T-cell (primary cell): ENCODE measurements around the gene CLP1. TPM values are rescaled to one million over a fixed set of nuclear protein-coding genes. Genes with fewer than 3 reads are reported as not detected.

ENCODE experiments used
- ATAC-seq, 4 experiments: fragments of 200-7000 bp in 3 of 4; fragments of 150-1000 bp in 1 of 4; cut with Tn5 transposase; replicated peaks in 1 of 4; 1 replicate in 3 of 4; 2 replicates in 1 of 4; pipeline ENCODE4 v1.10.0; 2021; ENCODE audit warnings: moderate library complexity in 3 of 4, mild to moderate bottlenecking in 2 of 4, moderate number of reproducible peaks in 1 of 4
- CTCF ChIA-PET, 2 donors: fragments of 300-600 bp; sonication (Branson Sonifier 250); formaldehyde crosslinking; loops; one replicate each; lab custom pipeline; 2022; ENCODE audit warnings: antibody characterized with exemption in 2 of 2; lab: Charles Lee
- POLR2A ChIA-PET, 2 donors: fragments of 300-600 bp; sonication (Branson Sonifier 250); formaldehyde crosslinking; loops; one replicate each; lab custom pipeline; 2022; ENCODE audit warnings: antibody characterized with exemption in 2 of 2; lab: Charles Lee
- DNase-seq, 35 experiments: peaks; one replicate each; pipeline versions ENCODE4 v3.0.0 to v3.0.0-alpha.2; 2013 to 2023
- H3K27ac ChIP-seq: one replicate; pipeline ENCODE4 v1.5.1; 2013; ENCODE audit warnings: low read length
- H3K27me3 ChIP-seq, 2 experiments: replicated peaks in 1 of 2; 1 replicate in 1 of 2; 2 replicates in 1 of 2; pipeline versions ENCODE4 v1.6.1 to v1.7.0; 2013; ENCODE audit warnings: low read length in 1 of 2, mixed read lengths in 1 of 2; ENCODE audit not compliant: control insufficient read depth in 2 of 2, insufficient read depth in 2 of 2; ENCODE audit errors: extremely low read depth in 1 of 2
- H3K36me3 ChIP-seq, 2 donors: 1 replicate in 1 of 2; 2 replicates in 1 of 2; pipeline versions ENCODE4 v1.6.1 to v1.7.0; 2013; ENCODE audit warnings: low read length in 1 of 2; ENCODE audit not compliant: control insufficient read depth in 2 of 2, insufficient read depth in 1 of 2; ENCODE audit errors: extremely low read depth in 1 of 2
- H3K4me1 ChIP-seq, 2 experiments: 1 replicate in 1 of 2; 2 replicates in 1 of 2; pipeline versions ENCODE4 v1.6.1 to v1.7.0; 2013; ENCODE audit warnings: low read length in 2 of 2, mixed read lengths in 1 of 2; ENCODE audit not compliant: insufficient read depth in 2 of 2, control insufficient read depth in 1 of 2; ENCODE audit errors: extremely low read depth in 1 of 2
- H3K4me3 ChIP-seq, 2 donors: 1 replicate in 1 of 2; 2 replicates in 1 of 2; pipeline versions ENCODE4 v1.5.1 to v1.7.0; 2013; ENCODE audit warnings: mild to moderate bottlenecking in 2 of 2, low read length in 1 of 2, moderate library complexity in 1 of 2; ENCODE audit not compliant: control insufficient read depth in 1 of 2; ENCODE audit errors: extremely low read depth in 1 of 2
- H3K9me3 ChIP-seq: 2 replicates; pipeline ENCODE4 v1.7.0; 2013
- H3K27ac Mint-ChIP-seq, 2 donors: one replicate each; pipeline ENCODE4 v1.8.0; 2020 to 2021; ENCODE audit warnings: mild to moderate bottlenecking in 2 of 2, mixed read lengths in 2 of 2
- H3K27me3 Mint-ChIP-seq, 2 donors: one replicate each; pipeline ENCODE4 v1.8.0; 2021 to 2022; ENCODE audit warnings: mixed read lengths in 2 of 2
- H3K36me3 Mint-ChIP-seq: one replicate; pipeline ENCODE4 v1.8.0; 2021; ENCODE audit warnings: mixed read lengths
- H3K4me1 Mint-ChIP-seq, 3 donors: one replicate each; pipeline ENCODE4 v1.8.0; 2020 to 2022; ENCODE audit warnings: mixed read lengths in 3 of 3, mild to moderate bottlenecking in 1 of 3
- H3K4me3 Mint-ChIP-seq, 3 donors: one replicate each; pipeline ENCODE4 v1.8.0; 2020 to 2022; ENCODE audit warnings: mild to moderate bottlenecking in 3 of 3, mixed read lengths in 3 of 3, moderate library complexity in 3 of 3
- H3K9me3 Mint-ChIP-seq, 3 donors: one replicate each; pipeline ENCODE4 v1.8.0; 2020 to 2022; ENCODE audit warnings: mixed read lengths in 3 of 3
- WGBS: methylation state at CpG from one replicate; pipeline ENCODE4 v1.1.5; 2013; ENCODE audit warnings: missing lambda C conversion rate; ENCODE audit not compliant: insufficient coverage; 5-methylcytosine and 5-hydroxymethylcytosine counted together
- total RNA-seq, 35 experiments: library from RNA in 6 of 35; stranded (reverse) in 6 of 35; fragments of 120-200 nt in 1 of 35; gene quantifications; one replicate each; pipeline versions ENCODE4 v1.2.1 to v1.2.4 and lab custom pipeline; 2013 to 2026

The CLP1 gene
- total RNA-seq, 5 donors from 2014 or later (not counting 1 experiment from before 2014, with no cell fraction given): 14.3 to 16.0 (median 14.5) TPM

GRCh38 chr11:57644748-57645688 lies 12.5 kb upstream of the CLP1 start:
- no peaks in the 10 kb centered on the region for H3K36me3 ChIP-seq
- Mint-ChIP-seq H3K36me3 (no peaks in the 10 kb centered on the region), H3K4me3 (no peak overlapping the region), H3K27me3 (peaks cover 32 to 57% of the 10 kb centered on the region in 2 donors), H3K4me1 (peaks cover 35 to 45% (median 38%) of the 10 kb centered on the region in 3 donors), H3K27ac (no peak overlapping the region), H3K9me3 (no peaks in the 10 kb centered on the region)
- ATAC-seq (peak; percentile 67 to 77 (median 67)), DNase-seq (peak; percentile 67 to 90 (median 82))
- H3K4me3 ChIP-seq: no peak overlapping the region
- peaks cover 9 to 56% of the 10 kb centered on the region in 2 experiments for H3K27me3 ChIP-seq
- H3K4me1 ChIP-seq: peaks cover 29 to 40% of the 10 kb centered on the region in 2 experiments
- H3K27ac ChIP-seq: no peak overlapping the region
- CTCF ChIA-PET: interaction anchor here (0.6 to 2.4 kb wide), 42 partner anchors 8 to 1926 kb away, joined by 3 to 25 read pairs (median 5); partner anchors contain the start of genes UBE2L6 (in 2 of the 2), CLP1 (in 1 of the 2), RTN4RL2 (in 1 of the 2) and SLC43A1 (in 1 of the 2)
- no peaks in the 10 kb centered on the region for H3K9me3 ChIP-seq
- POLR2A ChIA-PET: interaction anchor here in 1 of 2 donors (0.7 to 0.8 kb wide), 2 partner anchors 9 to 14 kb away, joined by 3 to 4 read pairs; no protein-coding TSS in a partner anchor
- WGBS: 45% methylated on average over 5 of the region's 17 CpGs

- Histone ChIP-seq H3K27ac (no peak overlapping the region), H3K36me3 (no peaks in the 10 kb centered on the region), H3K4me1 (peaks cover 28 to 43% of the 10 kb centered on the region in 2 experiments), H3K9me3 (no peaks in the 10 kb centered on the region), H3K4me3 (no peak overlapping the region), H3K27me3 (peaks cover 9 to 55% of the 10 kb centered on the region in 2 experiments)
- DNase-seq (no peak), ATAC-seq (no peak)
- H3K27me3 Mint-ChIP-seq: peaks cover 32 to 58% of the 10 kb centered on the region in 2 donors
- peaks cover 39 to 50% (median 45%) of the 10 kb centered on the region in 3 donors for H3K4me1 Mint-ChIP-seq
- WGBS: 55% methylated on average over 2 of the region's 5 CpGs
- H3K36me3 Mint-ChIP-seq: no peaks in the 10 kb centered on the region
- ChIA-PET POLR2A (no interaction called here), CTCF (interaction anchor here in 1 of 2 donors (0.6 to 2.3 kb wide), 2 partner anchors 77 to 80 kb away, joined by 6 to 25 read pairs; partner anchors contain the start of gene UBE2L6)
- H3K9me3 Mint-ChIP-seq: no peaks in the 10 kb centered on the region
- H3K4me3 Mint-ChIP-seq: no peak overlapping the region
- peak overlapping the region in 1 of 2 donors; percentile 46 for H3K27ac Mint-ChIP-seq
These were observed 11.9 kb upstream of the CLP1 start for GRCh38 chr11:57645689-57646085.

GRCh38 chr11:57646194-57646798 lies 11.3 kb upstream of the CLP1 start:
- Histone ChIP-seq H3K4me1 (peaks cover 28 to 43% of the 10 kb centered on the region in 2 experiments), H3K27ac (no peak overlapping the region), H3K4me3 (no peak overlapping the region), H3K9me3 (no peaks in the 10 kb centered on the region), H3K36me3 (no peaks in the 10 kb centered on the region), H3K27me3 (peaks cover 9 to 55% of the 10 kb centered on the region in 2 experiments)
- Mint-ChIP-seq H3K27ac (no peak overlapping the region), H3K9me3 (no peaks in the 10 kb centered on the region), H3K4me1 (peaks cover 39 to 55% (median 47%) of the 10 kb centered on the region in 3 donors), H3K27me3 (peaks cover 32 to 58% of the 10 kb centered on the region in 2 donors), H3K4me3 (peak overlapping the region in 1 of 3 donors; percentile 66), H3K36me3 (no peaks in the 10 kb centered on the region)
- no peak for DNase-seq
- ChIA-PET POLR2A (no interaction called here), CTCF (interaction anchor here in 1 of 2 donors (0.6 kb wide), 1 partner anchor 80 kb away, joined by 6 read pairs; no protein-coding TSS in a partner anchor)
- 42% methylated on average over 7 of the region's 10 CpGs for WGBS
- ATAC-seq: no peak

DNA sequence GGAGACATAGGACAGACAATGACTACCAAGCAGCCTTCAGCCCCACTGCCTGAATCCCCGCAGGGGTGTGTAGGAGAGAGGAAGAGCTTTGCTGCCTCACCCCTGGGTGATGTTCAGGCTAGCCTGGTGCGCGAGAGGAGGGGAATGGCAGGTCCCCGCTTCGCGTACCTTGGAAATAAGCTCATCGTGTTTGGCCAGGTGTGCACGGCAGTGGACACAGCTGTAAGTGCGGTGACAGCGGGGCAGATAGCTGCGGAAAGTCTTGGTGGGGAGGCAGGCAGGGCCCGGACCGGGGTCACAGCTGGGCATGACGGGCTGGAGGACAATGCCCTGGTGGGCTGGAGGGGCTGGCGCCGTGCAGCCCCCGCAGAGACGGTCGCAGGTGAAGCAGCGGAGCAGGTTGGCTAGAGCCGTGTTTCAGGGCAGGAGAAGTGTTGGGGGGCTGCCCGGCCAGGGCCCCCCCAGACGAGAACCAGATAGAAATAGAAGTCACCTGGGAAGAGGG lies 10.7 kb upstream of the CLP1 start:
- H3K4me1 Mint-ChIP-seq: peaks cover 39 to 55% (median 47%) of the 10 kb centered on the region in 3 donors
- Histone ChIP-seq H3K27ac (no peak overlapping the region), H3K9me3 (no peaks in the 10 kb centered on the region), H3K4me3 (no peak overlapping the region), H3K27me3 (peaks cover 9 to 55% of the 10 kb centered on the region in 2 experiments), H3K4me1 (peaks cover 28 to 43% of the 10 kb centered on the region in 2 experiments), H3K36me3 (no peaks in the 10 kb centered on the region)
- H3K36me3 Mint-ChIP-seq: no peaks in the 10 kb centered on the region
- WGBS: 36% methylated on average over 17 of the region's 23 CpGs
- peak overlapping the region in 1 of 3 donors; percentile 66 for H3K4me3 Mint-ChIP-seq
- no peak for ATAC-seq
- POLR2A ChIA-PET: no interaction called here
- peak in 1 of 35 experiments; percentile 19 for DNase-seq
- H3K9me3 Mint-ChIP-seq: no peaks in the 10 kb centered on the region
- H3K27ac Mint-ChIP-seq: no peak overlapping the region
- CTCF ChIA-PET: interaction anchor here (0.5 to 0.9 kb wide), 3 partner anchors 15 to 1903 kb away, joined by 4 to 6 read pairs (median 5); partner anchors contain the start of gene CTNND1 (in 1 of the 2)
- H3K27me3 Mint-ChIP-seq: peaks cover 32 to 58% of the 10 kb centered on the region in 2 donors

DNA sequence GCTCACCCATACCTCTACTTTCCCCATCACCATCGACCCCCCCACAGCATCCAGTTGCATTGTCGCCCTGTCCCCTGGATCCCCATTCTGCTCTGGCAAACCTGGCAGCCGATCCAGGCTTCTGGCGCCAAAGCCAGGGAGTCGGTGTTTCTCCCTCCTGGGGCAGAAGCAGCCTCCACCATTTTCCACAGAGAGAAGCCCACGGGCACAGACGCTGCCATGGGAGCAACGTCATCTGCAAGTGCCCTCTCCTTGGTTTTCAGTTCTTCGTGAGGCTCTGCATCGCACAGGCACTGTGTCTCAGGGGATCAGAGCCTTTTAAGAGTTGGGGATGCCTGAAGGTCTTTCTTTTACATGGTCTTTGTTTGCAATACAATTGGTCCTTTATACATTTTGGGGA lies 10.2 kb upstream of the CLP1 start:
- Histone ChIP-seq H3K4me3 (no peak overlapping the region), H3K27ac (no peak overlapping the region), H3K36me3 (no peaks in the 10 kb centered on the region), H3K9me3 (no peaks in the 10 kb centered on the region), H3K27me3 (peaks cover 9 to 55% of the 10 kb centered on the region in 2 experiments), H3K4me1 (peaks cover 28 to 48% of the 10 kb centered on the region in 2 experiments)
- ChIA-PET POLR2A (no interaction called here), CTCF (interaction anchor here (0.5 to 0.9 kb wide), 3 partner anchors 15 to 1902 kb away, joined by 4 to 6 read pairs (median 5); partner anchors contain the start of gene CTNND1 (in 1 of the 2))
- no peaks in the 10 kb centered on the region for H3K36me3 Mint-ChIP-seq
- DNase-seq (no peak), ATAC-seq (no peak)
- no peaks in the 10 kb centered on the region for H3K9me3 Mint-ChIP-seq
- H3K27me3 Mint-ChIP-seq: peaks cover 32 to 58% of the 10 kb centered on the region in 2 donors
- peak overlapping the region in 1 of 3 donors; percentile 66 for H3K4me3 Mint-ChIP-seq
- peaks cover 39 to 59% (median 47%) of the 10 kb centered on the region in 3 donors for H3K4me1 Mint-ChIP-seq
- 29% methylated on average over 10 of the region's 10 CpGs for WGBS
- H3K27ac Mint-ChIP-seq: no peak overlapping the region
